Esophagus squamous epithelium (tissue), 4 donors: Measurements from ENCODE around the gene ACOT11.

Experiments
- CTCF ChIP-seq, 6 experiments: fragments of 450-650 bp in 4 of 6; fragments of 200-600 bp in 2 of 6; sonication (generic) in 2 of 6; IDR thresholded peaks; one replicate each; pipeline ENCODE4 v1.5.1; 2016 to 2019; ENCODE audit warnings: antibody characterized with exemption in 6 of 6, mild to moderate bottlenecking in 4 of 6, moderate library complexity in 4 of 6
- POLR2A ChIP-seq, 4 donors: fragments of 450-650 bp; IDR thresholded peaks; one replicate each; pipeline ENCODE4 v1.6.1; 2017; ENCODE audit warnings: antibody characterized with exemption in 4 of 4, mild to moderate bottlenecking in 4 of 4, moderate library complexity in 3 of 4

- no peak for TF ChIP-seq CTCF (IDR thresholded peaks at IDR 0.05)
- no peak for TF ChIP-seq POLR2A (IDR thresholded peaks at IDR 0.05)
Observed at GRCh38 chr1:54519709-54520108, 28.3 kb upstream of the ACOT11 start.
